DOHH2 (cell line): ENCODE data around the gene IFT22.
"Not testable (repeated sequence)": the region's sequence is repeated elsewhere in the genome, so short reads cannot be mapped to it uniquely, and the experiment has no call there.

ENCODE experiments used
- H3F3A ChIP-seq: fragments of 200-600 bp; sonication (generic), shearing (Covaris generic); 2 replicates; pipeline ENCODE4 v1.6.0; 2016; ENCODE audit warnings: antibody characterized with exemption, mild to moderate bottlenecking; ENCODE audit not compliant: control insufficient read depth, insufficient read depth
- H3K27ac ChIP-seq: fragments of 200-600 bp; sonication (generic); 2 replicates; pipeline ENCODE4 v1.5.1; 2014; ENCODE audit warnings: low read depth, mild to moderate bottlenecking, low read length, moderate library complexity
- H3K27me3 ChIP-seq: fragments of 200-600 bp; sonication (generic); 2 replicates; pipeline ENCODE4 v1.6.1; 2014; ENCODE audit warnings: mild to moderate bottlenecking, low read length, mixed read lengths; ENCODE audit not compliant: control insufficient read depth
- H3K36me3 ChIP-seq: fragments of 200-600 bp; sonication (generic); 2 replicates; pipeline ENCODE4 v1.6.1; 2014; ENCODE audit warnings: mild to moderate bottlenecking, low read length, moderate library complexity, mixed read lengths; ENCODE audit not compliant: control insufficient read depth
- H3K4me1 ChIP-seq: fragments of 200-600 bp; sonication (generic); 2 replicates; pipeline ENCODE4 v1.6.1; 2014; ENCODE audit warnings: mild to moderate bottlenecking, low read length, mixed read lengths; ENCODE audit not compliant: control insufficient read depth
- H3K4me2 ChIP-seq: fragments of 200-600 bp; sonication (generic); 2 replicates; pipeline ENCODE4 v1.6.0; 2014; ENCODE audit warnings: mild to moderate bottlenecking, low read length, moderate library complexity
- H3K4me3 ChIP-seq: fragments of 200-600 bp; sonication (generic); 2 replicates; pipeline ENCODE4 v1.5.1; 2014; ENCODE audit warnings: mild to moderate bottlenecking, low read length, mixed read lengths
- H3K79me2 ChIP-seq: fragments of 200-600 bp; sonication (generic); 2 replicates; pipeline ENCODE4 v1.6.1; 2014; ENCODE audit warnings: mild to moderate bottlenecking, low read length, mixed read lengths; ENCODE audit not compliant: control insufficient read depth
- H3K9me2 ChIP-seq: fragments of 200-600 bp; sonication (generic); replicated peaks from 2 replicates; pipeline ENCODE4 v1.6.1; 2014; ENCODE audit warnings: mild to moderate bottlenecking, low read length, mixed read lengths; ENCODE audit not compliant: control insufficient read depth
- H3K9me3 ChIP-seq: fragments of 200-600 bp; sonication (generic); 2 replicates; pipeline ENCODE4 v1.6.1; 2014; ENCODE audit warnings: antibody characterized with exemption, low read length, mixed read lengths; ENCODE audit not compliant: control insufficient read depth, insufficient read depth
- H4K20me1 ChIP-seq: fragments of 200-600 bp; sonication (generic); 2 replicates; pipeline ENCODE4 v1.6.0; 2014; ENCODE audit warnings: low read depth, mild to moderate bottlenecking, antibody characterized with exemption, low read length, moderate library complexity; ENCODE audit not compliant: control insufficient read depth, insufficient read depth
- CTCF ChIP-seq: fragments of 200-600 bp; sonication (generic); IDR thresholded peaks from one replicate; pipeline ENCODE4 v1.5.1; 2014; ENCODE audit warnings: antibody characterized with exemption, mild to moderate bottlenecking, low read depth, low read length; ENCODE audit not compliant: poor library complexity, severe bottlenecking
- EZH2phosphoT487 ChIP-seq: fragments of 200-600 bp; sonication (generic); IDR thresholded peaks from 2 replicates; pipeline ENCODE4 v1.6.1; 2017; ENCODE audit warnings: borderline replicate concordance, mild to moderate bottlenecking, antibody characterized with exemption, low read length, moderate library complexity, mixed read lengths

The IFT22 gene

GRCh38 chr7:101265622-101266516, 55.7 kb downstream of the IFT22 start:
- Histone ChIP-seq H3K36me3 (no peaks in the 10 kb centered on the region), H3K4me3 (no peak overlapping the region), H3K4me2 (no peak overlapping the region), H3K9me2 (no peaks in the 10 kb centered on the region), H3F3A (no peaks in the 10 kb centered on the region), H3K27ac (no peak overlapping the region), H3K79me2 (no peaks in the 10 kb centered on the region), H3K4me1 (no peaks in the 10 kb centered on the region), H3K9me3 (no peaks in the 10 kb centered on the region), H4K20me1 (no peaks in the 10 kb centered on the region), H3K27me3 (peaks cover 7% of the 10 kb centered on the region; the same call in 1 of the 2 replicates)
- TF ChIP-seq CTCF (no peak), EZH2phosphoT487 (no peak)

GRCh38 chr7:101264102-101264706, 57.4 kb downstream of the IFT22 start:
- not testable (repeated sequence) for H3K27ac ChIP-seq, H3K36me3 ChIP-seq, H3K9me2 ChIP-seq, H3F3A ChIP-seq, H3K4me3 ChIP-seq, H4K20me1 ChIP-seq, H3K27me3 ChIP-seq, H3K4me1 ChIP-seq, H3K9me3 ChIP-seq, H3K79me2 ChIP-seq, H3K4me2 ChIP-seq
